Subcutaneous adipose tissue (tissue), 4 donors: ENCODE measurements around the gene ATP8A2. TPM values are rescaled to one million over a fixed set of nuclear protein-coding genes. Genes with fewer than 3 reads are reported as not detected.

Source experiments
- total RNA-seq, 4 donors: library from RNA; depleted of rRNA; stranded (reverse); fragments of >200 nt; gene quantifications; one replicate each; pipeline ENCODE4 v1.1.0, GENCODE V29; 2016
- TF ChIP-seq, protein P1 (sequence below): fragments of 450-650 bp; IDR thresholded peaks from one replicate; pipeline ENCODE4 v1.5.1; 2016; ENCODE audit warnings: low read depth, mild to moderate bottlenecking, control low read depth, antibody characterized with exemption, moderate library complexity

The ATP8A2 gene
- total RNA-seq, 4 donors from 2014 or later: under 0.01 to 0.17 TPM; not detected in 2

GRCh38 chr13:25733696-25734435 is 362.1 kb downstream of the ATP8A2 start:
- TF ChIP-seq, protein P1, sequence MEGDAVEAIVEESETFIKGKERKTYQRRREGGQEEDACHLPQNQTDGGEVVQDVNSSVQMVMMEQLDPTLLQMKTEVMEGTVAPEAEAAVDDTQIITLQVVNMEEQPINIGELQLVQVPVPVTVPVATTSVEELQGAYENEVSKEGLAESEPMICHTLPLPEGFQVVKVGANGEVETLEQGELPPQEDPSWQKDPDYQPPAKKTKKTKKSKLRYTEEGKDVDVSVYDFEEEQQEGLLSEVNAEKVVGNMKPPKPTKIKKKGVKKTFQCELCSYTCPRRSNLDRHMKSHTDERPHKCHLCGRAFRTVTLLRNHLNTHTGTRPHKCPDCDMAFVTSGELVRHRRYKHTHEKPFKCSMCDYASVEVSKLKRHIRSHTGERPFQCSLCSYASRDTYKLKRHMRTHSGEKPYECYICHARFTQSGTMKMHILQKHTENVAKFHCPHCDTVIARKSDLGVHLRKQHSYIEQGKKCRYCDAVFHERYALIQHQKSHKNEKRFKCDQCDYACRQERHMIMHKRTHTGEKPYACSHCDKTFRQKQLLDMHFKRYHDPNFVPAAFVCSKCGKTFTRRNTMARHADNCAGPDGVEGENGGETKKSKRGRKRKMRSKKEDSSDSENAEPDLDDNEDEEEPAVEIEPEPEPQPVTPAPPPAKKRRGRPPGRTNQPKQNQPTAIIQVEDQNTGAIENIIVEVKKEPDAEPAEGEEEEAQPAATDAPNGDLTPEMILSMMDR: no peak

DNA sequence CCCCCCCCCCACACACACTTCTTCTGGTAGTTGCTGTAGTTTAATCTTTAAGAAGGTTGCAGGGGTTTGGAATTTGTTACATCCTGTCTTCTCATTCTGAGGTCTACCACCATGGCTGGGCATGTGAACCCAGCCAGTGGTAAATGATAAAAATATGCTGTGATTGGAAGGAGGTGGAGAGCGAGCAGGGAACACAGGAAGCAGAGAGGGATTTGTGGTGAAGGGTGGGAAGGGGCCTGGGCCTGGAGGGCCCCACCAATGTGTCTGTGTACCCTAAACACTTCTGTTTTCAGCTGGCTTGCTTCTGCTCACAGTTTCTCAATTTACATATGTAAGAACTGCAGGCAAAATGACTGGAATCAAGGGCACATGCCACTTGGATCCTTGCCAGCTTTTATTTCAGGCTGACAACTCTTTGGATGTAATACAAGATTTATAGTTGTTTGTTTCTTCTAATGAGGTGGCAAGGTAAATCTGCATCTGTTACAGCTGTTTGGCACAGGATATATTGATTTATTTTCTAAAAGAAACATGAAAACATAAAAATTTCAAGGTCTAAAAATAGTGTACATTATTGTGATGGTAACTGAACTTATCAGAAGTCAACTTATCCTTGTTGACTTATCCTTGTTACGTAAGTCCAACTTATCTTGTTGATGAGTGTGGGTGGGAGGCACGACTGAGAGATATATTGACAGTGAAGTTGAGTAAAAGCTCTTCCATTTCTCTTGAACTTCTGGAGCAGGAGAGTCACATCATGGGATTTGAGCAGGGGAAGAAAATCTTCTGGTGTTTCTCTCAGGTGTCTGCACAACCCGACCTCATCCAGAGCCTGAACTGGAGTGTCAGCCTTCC is 366.8 kb downstream of the ATP8A2 start:
- TF ChIP-seq, protein P1: no peak

DNA sequence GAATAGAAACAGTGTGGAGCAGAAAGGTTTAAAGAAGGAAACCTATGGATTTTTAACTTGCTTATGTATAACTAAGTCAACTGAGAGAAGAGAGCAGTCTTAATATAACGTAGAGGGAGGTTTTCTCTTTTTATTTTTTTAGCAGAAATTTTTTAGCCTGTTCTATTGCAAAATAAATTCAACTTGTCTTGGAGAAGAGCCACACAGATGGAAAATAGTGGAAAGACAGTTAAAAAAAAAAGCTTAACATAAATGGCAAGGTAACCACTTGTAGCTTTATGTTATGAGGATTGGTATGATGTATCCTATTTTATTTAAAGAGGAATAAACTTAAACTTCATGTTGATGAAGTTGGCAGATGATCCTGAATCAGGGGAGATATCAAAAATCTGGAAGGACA is 367.6 kb downstream of the ATP8A2 start:
- TF ChIP-seq, protein P1: no peak

DNA sequence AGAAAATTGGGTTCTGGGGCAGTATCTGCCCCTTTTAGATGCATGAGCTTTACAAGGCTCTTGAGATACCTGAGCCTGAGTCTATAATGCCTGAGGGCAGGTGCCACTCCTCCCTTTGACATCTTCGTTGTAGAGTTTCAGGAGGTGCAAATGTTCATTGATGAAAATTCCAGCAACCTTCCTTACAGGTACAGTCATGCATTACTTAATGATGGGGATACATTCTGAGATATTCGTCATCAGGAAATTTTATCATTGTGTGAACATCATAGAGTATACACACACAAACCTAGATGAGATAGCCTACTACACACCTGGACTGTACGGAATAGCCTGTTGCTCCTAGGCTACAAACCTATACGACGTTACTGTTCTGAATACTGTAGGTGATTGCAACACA is 370.0 kb downstream of the ATP8A2 start:
- TF ChIP-seq, protein P1: no peak

DNA sequence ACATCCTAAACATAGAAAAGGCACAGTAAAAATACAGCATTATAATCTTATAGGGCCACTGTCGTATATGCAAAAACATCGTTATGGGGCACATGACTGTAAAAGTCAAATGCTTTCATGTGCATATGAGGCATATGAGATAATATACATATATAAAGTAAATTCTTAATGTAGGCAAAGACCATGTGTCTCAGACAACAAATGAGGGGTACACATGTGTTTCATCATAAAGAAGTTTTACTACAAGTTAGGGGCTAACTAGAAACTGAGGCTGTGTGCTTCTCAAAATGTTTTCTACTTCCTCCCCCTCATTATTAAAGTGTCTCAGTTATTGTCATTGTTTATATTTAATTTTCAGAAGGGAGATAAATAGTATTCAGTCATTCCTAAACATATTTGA is 370.4 kb downstream of the ATP8A2 start:
- TF ChIP-seq, protein P1: no peak

DNA sequence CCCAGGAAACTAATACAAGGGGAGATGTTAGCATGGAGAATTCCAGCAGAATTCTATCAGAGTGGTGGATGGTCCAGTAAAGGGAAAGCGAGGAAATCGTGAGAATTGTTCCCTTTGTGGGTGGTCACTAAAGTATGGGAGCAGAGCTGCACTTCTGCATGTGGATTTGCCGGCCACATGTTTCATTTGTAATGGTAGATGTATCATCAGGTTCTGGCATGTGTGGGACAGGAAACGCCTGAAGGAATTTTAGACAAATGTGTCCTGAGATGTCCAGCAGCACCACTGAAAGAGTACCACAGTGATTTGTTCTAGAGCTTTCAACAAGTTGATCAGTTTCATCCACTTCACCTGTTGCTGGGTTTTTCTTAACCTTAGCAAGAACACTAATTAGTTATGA is 371.6 kb downstream of the ATP8A2 start:
- TF ChIP-seq, protein P1: no peak

DNA sequence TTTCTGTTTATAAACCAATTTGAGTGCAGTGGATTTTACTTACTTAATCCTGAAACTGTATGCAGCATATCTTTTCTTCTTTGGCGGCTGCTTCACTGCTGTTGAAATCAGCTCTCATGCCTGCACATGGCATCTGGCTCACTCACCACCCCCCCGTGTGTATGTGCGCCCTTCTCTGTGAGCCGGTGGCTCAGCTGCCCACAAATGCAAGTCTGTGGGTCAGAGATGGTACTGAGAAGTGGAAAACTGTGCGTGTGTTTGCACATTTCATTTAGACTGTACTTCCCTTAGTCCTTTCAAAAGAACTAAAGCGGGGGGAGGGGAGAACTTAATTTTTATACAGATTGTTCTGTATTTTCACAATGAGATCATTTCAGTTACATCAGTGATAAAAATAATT is 372.4 kb downstream of the ATP8A2 start:
- TF ChIP-seq, protein P1: no peak
